BJ (cell line): Measurements from ENCODE around the gene UBE2E1. TPM values are rescaled to one million over a fixed set of nuclear protein-coding genes. Genes with fewer than 3 reads are reported as not detected.

Experiments used
- CTCF ChIA-PET: fragments of 350-600 bp; formaldehyde crosslinking; extraction: SDS; loops from one replicate; lab custom pipeline; 2021; ENCODE audit warnings: antibody characterized with exemption, inconsistent platforms; lab: Yijun Ruan, JAX
- POLR2A ChIA-PET: fragments of 300-600 bp; sonication (Branson Sonifier 250); formaldehyde crosslinking; extraction: SDS; loops from one replicate; lab custom pipeline; 2021; ENCODE audit warnings: antibody characterized with exemption; lab: Charles Lee
- DNase-seq: peaks from one replicate; pipeline ENCODE4 v3.0.0-alpha.2; 2011; ENCODE audit warnings: low read depth
- H3K27me3 ChIP-seq: 2 replicates; pipeline ENCODE4 v1.6.0; 2011; ENCODE audit warnings: low read length; ENCODE audit not compliant: control insufficient read depth, insufficient read depth
- H3K36me3 ChIP-seq: 2 replicates; pipeline ENCODE4 v1.5.1; 2011; ENCODE audit warnings: low read length; ENCODE audit not compliant: control insufficient read depth, insufficient read depth
- H3K4me3 ChIP-seq: 2 replicates; pipeline ENCODE4 v1.5.1; 2011; ENCODE audit warnings: low read depth, mild to moderate bottlenecking, control low read depth, low read length
- polyA plus RNA-seq: library from polyadenylated mRNA; depleted of rRNA; stranded (reverse); fragments of >200 nt; gene quantifications from 2 replicates; pipeline ENCODE4 v1.2.3, GENCODE V29; 2011
- TF ChIP-seq, protein P1 (sequence below): IDR thresholded peaks from 2 replicates; pipeline ENCODE4 v1.5.1; 2011; ENCODE audit warnings: low read depth, mild to moderate bottlenecking, control low read depth, inconsistent platforms, low read length, moderate library complexity; ENCODE audit not compliant: insufficient read depth

UBE2E1 gene
- polyA plus RNA-seq, 1 experiment: 70.0 TPM

DNA sequence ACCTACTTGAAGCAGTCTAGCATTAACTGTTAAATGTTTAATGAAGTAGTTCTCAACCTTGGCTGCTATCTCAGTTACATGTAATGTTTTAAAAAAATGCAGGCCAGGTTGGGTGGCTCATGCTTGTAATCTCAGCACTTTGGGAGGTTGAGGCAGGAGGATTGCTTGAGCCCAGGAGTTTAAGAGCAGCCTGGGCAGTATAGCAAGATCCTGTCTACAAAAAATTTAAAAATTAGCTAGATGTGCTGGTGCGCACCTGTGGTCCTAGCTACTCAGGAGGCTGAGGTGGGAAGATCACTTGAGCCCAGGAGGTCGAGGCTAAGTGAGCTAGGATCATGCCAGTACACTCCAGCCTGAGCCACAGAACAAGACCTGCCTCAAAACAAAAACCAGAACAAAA is 29.3 kb downstream of the UBE2E1 start:
- CTCF ChIA-PET: interaction anchor here (1.2 to 1.4 kb wide), 2 partner anchors 13 to 39 kb away, joined by 3 to 4 read pairs; no protein-coding TSS in a partner anchor
- Histone ChIP-seq H3K36me3 (no peaks in the 10 kb centered on the region; the same call in 1 of the 2 replicates), H3K4me3 (no peak overlapping the region), H3K27me3 (no peaks in the 10 kb centered on the region)
- POLR2A ChIA-PET: no interaction called here
- DNase-seq: no peak
- TF ChIP-seq, protein P1, sequence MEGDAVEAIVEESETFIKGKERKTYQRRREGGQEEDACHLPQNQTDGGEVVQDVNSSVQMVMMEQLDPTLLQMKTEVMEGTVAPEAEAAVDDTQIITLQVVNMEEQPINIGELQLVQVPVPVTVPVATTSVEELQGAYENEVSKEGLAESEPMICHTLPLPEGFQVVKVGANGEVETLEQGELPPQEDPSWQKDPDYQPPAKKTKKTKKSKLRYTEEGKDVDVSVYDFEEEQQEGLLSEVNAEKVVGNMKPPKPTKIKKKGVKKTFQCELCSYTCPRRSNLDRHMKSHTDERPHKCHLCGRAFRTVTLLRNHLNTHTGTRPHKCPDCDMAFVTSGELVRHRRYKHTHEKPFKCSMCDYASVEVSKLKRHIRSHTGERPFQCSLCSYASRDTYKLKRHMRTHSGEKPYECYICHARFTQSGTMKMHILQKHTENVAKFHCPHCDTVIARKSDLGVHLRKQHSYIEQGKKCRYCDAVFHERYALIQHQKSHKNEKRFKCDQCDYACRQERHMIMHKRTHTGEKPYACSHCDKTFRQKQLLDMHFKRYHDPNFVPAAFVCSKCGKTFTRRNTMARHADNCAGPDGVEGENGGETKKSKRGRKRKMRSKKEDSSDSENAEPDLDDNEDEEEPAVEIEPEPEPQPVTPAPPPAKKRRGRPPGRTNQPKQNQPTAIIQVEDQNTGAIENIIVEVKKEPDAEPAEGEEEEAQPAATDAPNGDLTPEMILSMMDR: no peak

DNA sequence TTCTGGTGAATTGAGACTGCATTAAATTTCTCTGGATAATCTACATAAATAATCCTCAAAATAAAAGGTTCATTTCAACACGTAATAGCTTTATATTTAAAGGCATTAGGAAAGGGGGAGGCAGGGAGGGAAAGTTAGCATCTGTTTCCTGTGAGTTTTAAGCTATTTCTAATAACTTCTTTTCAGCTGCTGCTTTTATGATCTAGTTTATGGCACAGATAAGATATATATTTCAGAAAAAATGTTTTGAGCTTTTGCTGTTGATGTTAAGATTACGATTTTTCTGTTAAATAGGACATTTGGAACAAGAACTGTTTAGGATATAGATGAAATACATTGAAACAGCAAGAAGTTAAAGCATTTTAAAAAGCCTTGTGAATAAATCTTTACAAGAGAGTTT is 30.0 kb downstream of the UBE2E1 start:
- POLR2A ChIA-PET: no interaction called here
- no peak overlapping the region for H3K4me3 ChIP-seq
- TF ChIP-seq, protein P1: no peak
- H3K27me3 ChIP-seq: no peaks in the 10 kb centered on the region
- H3K36me3 ChIP-seq: no peaks in the 10 kb centered on the region; the same call in 1 of the 2 replicates
- no peak for DNase-seq
- CTCF ChIA-PET: no interaction called here

DNA sequence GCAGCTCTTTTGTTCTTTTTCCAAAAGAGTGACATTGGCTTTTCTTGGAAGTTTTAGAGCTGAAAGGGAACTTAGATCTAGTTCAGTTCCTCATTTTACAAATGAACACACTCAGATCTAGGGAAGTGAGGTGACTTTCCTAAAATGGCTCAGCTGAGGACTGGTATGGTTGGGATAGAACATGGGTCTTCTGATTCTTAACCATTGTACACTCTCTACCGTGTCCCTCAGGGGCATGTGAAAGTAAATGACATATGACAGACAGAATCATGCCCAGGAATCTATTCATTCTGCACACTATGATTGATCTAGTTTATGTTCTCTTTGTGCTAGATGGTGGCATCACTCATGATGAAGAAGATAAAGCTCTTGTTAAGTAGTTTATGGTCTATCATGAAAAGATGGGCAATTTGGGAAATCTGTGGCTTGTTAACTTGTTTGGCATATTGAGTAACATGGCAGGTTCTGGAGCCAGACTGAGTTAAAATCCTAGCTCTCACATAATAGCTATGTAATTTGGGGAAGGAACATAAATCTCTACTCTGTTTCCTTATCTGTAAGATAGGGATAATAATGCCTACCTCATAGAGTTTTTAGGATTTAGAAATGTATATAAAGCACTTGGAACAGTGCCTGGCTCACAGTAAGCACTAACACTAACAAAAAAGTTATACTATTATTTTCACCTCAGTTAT is 30.9 kb downstream of the UBE2E1 start:
- Histone ChIP-seq H3K4me3 (no peak overlapping the region), H3K36me3 (no peaks in the 10 kb centered on the region; the same call in 1 of the 2 replicates), H3K27me3 (no peaks in the 10 kb centered on the region)
- TF ChIP-seq, protein P1: no peak
- CTCF ChIA-PET: interaction anchor here (1.0 to 1.6 kb wide), 2 partner anchors 40 to 55 kb away, joined by 3 to 6 read pairs; no protein-coding TSS in a partner anchor
- DNase-seq: no peak
- POLR2A ChIA-PET: no interaction called here

DNA sequence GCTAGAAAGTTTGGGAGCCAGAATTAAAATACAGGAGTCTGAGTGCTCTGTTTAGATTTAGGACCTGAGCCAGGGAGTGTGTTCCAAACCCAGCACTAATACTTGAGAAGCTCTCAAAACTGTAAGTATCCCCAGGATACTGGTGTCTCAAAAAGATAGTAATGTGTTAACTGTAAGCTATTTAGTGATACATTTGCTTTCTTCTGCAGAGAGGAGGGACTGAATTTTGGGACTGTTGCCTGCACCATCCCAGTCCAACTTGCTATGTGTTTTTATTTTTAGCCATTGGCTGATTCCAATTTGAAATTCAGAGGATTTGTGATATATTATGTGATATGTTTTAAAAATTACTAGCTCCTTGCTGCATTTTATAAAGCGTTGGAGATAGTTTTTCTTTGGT is 31.5 kb downstream of the UBE2E1 start:
- Histone ChIP-seq H3K4me3 (no peak overlapping the region), H3K36me3 (no peaks in the 10 kb centered on the region; the same call in 1 of the 2 replicates), H3K27me3 (no peaks in the 10 kb centered on the region)
- POLR2A ChIA-PET: no interaction called here
- CTCF ChIA-PET: interaction anchor here (1.0 to 1.6 kb wide), 2 partner anchors 40 to 55 kb away, joined by 3 to 6 read pairs; no protein-coding TSS in a partner anchor
- TF ChIP-seq, protein P1: no peak
- DNase-seq: no peak

DNA sequence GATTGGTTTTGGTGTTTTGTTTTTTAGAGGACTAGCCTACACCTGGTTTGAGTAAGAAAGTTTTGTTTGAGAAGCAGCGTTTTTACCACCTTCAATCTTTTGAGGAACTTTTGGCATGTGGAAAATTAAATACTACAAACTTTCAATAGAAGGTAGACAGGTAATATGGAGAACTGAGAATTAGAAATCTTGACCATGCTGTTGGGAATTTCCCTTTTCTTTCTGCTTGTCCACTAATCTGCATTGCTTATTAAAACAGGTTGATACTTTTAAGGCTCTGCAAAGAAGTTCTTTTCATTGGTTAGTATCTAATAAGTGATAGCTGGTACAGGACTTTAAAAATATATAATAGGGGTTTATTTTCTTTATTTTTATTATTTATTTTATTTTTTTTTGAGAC is 31.9 kb downstream of the UBE2E1 start:
- ChIA-PET CTCF (interaction anchor here (1.0 to 1.6 kb wide), 2 partner anchors 39 to 54 kb away, joined by 3 to 6 read pairs; no protein-coding TSS in a partner anchor), POLR2A (no interaction called here)
- H3K27me3 ChIP-seq: no peaks in the 10 kb centered on the region
- TF ChIP-seq, protein P1: no peak
- H3K36me3 ChIP-seq: no peaks in the 10 kb centered on the region; the same call in 1 of the 2 replicates
- no peak for DNase-seq
- H3K4me3 ChIP-seq: no peak overlapping the region
